Colonic mucosa (tissue), 4 donors: ENCODE data around the gene UBE2O. TPM values are rescaled to one million over a fixed set of nuclear protein-coding genes. Genes with fewer than 3 reads are reported as not detected.

Source experiments
- DNase-seq: peaks from one replicate; pipeline ENCODE4 v3.0.0-alpha.2; 2020
- H3K27ac ChIP-seq: fragments of 200-600 bp; one replicate; pipeline ENCODE4 v1.8.0; 2021
- H3K27me3 ChIP-seq: fragments of 200-600 bp; one replicate; pipeline ENCODE4 v1.8.0; 2021
- H3K36me3 ChIP-seq: fragments of 200-600 bp; one replicate; pipeline ENCODE4 v1.8.0; 2021
- H3K4me1 ChIP-seq: fragments of 200-600 bp; one replicate; pipeline ENCODE4 v1.8.0; 2021; ENCODE audit warnings: mild to moderate bottlenecking
- H3K4me3 ChIP-seq: fragments of 200-600 bp; one replicate; pipeline ENCODE4 v1.8.0; 2021
- H3K9ac ChIP-seq, 2 donors: one replicate each; pipeline ENCODE4 v1.7.0; 2013; ENCODE audit warnings: control low read depth in 2 of 2, low read depth in 2 of 2, low read length in 2 of 2
- H3K9me3 ChIP-seq: fragments of 200-600 bp; one replicate; pipeline ENCODE4 v1.8.0; 2021
- CTCF ChIP-seq: fragments of 200-600 bp; IDR thresholded peaks from one replicate; pipeline ENCODE4 v1.8.0; 2022; ENCODE audit warnings: antibody characterized with exemption, mild to moderate bottlenecking
- intact Hi-C: fragments of 100-400 bp; cut with DNase I; formaldehyde crosslinking; loops from one replicate; pipeline ENCODE4 v1.14.1; 2022
- total RNA-seq, 2 donors: library from RNA; stranded (reverse); fragmentation: NEBNext Ultra II Directional in 1 of 2; extraction: Animal tissue kit (Norgen Biotek cat#: 25700) in 1 of 2; gene quantifications; one replicate each; pipeline ENCODE4 v1.2.1, GENCODE V29; 2021
- donor health status: healthy.
- donor health status: DM: no; HTN: no; CAD: no.
- donor health status: DM: no; HTN: no; CAD: no.

The UBE2O gene
- total RNA-seq, 2 donors from 2014 or later, result 17.5 to 25.2 TPM

- H3K9ac ChIP-seq, result no peak overlapping the region
- intact Hi-C loops, result no loop called here
These were observed 12.1 kb downstream of the UBE2O start for GRCh38 chr17:76440751-76441362.

GRCh38 chr17:76439314-76439928 is 13.5 kb downstream of the UBE2O start:
- H3K4me1 ChIP-seq, result no peaks in the 10 kb centered on the region

More at GRCh38 chr17:76440751-76441362, 12.1 kb downstream of the UBE2O start:
- no peak for TF ChIP-seq CTCF
- Histone ChIP-seq H3K4me3 (no peak overlapping the region), H3K27ac (no peak overlapping the region), H3K9me3 (no peaks in the 10 kb centered on the region), H3K36me3 (no peaks in the 10 kb centered on the region), H3K4me1 (no peaks in the 10 kb centered on the region), H3K27me3 (no peaks in the 10 kb centered on the region)
- no peak for DNase-seq

GRCh38 chr17:76438906-76439305 is 14.0 kb downstream of the UBE2O start:
- DNase-seq, result no peak
- Histone ChIP-seq H3K27me3 (no peaks in the 10 kb centered on the region), H3K27ac (no peak overlapping the region), H3K4me3 (no peak overlapping the region), H3K9me3 (no peaks in the 10 kb centered on the region), H3K36me3 (no peaks in the 10 kb centered on the region), H3K9ac (no peak overlapping the region), H3K4me1 (no peaks in the 10 kb centered on the region)
- intact Hi-C loops, result no loop called here
- TF ChIP-seq CTCF, result no peak

More at GRCh38 chr17:76439314-76439928, 13.5 kb downstream of the UBE2O start:
- H3K27ac ChIP-seq, result no peak overlapping the region
- H3K9me3 ChIP-seq, result no peaks in the 10 kb centered on the region
- no peak overlapping the region for H3K9ac ChIP-seq
- H3K36me3 ChIP-seq, result no peaks in the 10 kb centered on the region
- no peak for TF ChIP-seq CTCF
- intact Hi-C loops, result no loop called here
- no peak overlapping the region for H3K4me3 ChIP-seq
- DNase-seq, result no peak
- no peaks in the 10 kb centered on the region for H3K27me3 ChIP-seq

- H3K9me3 ChIP-seq, result no peaks in the 10 kb centered on the region
- intact Hi-C loops, result no loop called here
- H3K27ac ChIP-seq, result no peak overlapping the region
- DNase-seq, result no peak
- TF ChIP-seq CTCF, result no peak
- H3K27me3 ChIP-seq, result no peaks in the 10 kb centered on the region
- H3K4me1 ChIP-seq, result no peaks in the 10 kb centered on the region
- H3K36me3 ChIP-seq, result no peaks in the 10 kb centered on the region
- no peak overlapping the region for H3K9ac ChIP-seq
- no peak overlapping the region for H3K4me3 ChIP-seq
These were observed 15.2 kb downstream of the UBE2O start for GRCh38 chr17:76437467-76438402.

- no peaks in the 10 kb centered on the region for H3K9me3 ChIP-seq
- intact Hi-C loops, result no loop called here
- TF ChIP-seq CTCF, result no peak
- H3K4me1 ChIP-seq, result no peaks in the 10 kb centered on the region
- H3K4me3 ChIP-seq, result no peak overlapping the region
- no peak for DNase-seq
- no peaks in the 10 kb centered on the region for H3K36me3 ChIP-seq
- no peak overlapping the region for H3K27ac ChIP-seq
- H3K27me3 ChIP-seq, result no peaks in the 10 kb centered on the region
- H3K9ac ChIP-seq, result no peak overlapping the region
These were observed 17.2 kb downstream of the UBE2O start for GRCh38 chr17:76435751-76436150.
